Stromal cell of bone marrow (primary cell): ENCODE results near the gene TBX22.
"Not testable (repeated sequence)": the region's sequence is repeated elsewhere in the genome, so short reads cannot be mapped to it uniquely, and the experiment has no call there.

ENCODE experiments used
- DNase-seq: peaks from one replicate; pipeline ENCODE4 v3.0.0-alpha.2; 2012; ENCODE audit warnings: low read depth

TBX22 gene, protein sequence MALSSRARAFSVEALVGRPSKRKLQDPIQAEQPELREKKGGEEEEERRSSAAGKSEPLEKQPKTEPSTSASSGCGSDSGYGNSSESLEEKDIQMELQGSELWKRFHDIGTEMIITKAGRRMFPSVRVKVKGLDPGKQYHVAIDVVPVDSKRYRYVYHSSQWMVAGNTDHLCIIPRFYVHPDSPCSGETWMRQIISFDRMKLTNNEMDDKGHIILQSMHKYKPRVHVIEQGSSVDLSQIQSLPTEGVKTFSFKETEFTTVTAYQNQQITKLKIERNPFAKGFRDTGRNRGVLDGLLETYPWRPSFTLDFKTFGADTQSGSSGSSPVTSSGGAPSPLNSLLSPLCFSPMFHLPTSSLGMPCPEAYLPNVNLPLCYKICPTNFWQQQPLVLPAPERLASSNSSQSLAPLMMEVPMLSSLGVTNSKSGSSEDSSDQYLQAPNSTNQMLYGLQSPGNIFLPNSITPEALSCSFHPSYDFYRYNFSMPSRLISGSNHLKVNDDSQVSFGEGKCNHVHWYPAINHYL

DNA sequence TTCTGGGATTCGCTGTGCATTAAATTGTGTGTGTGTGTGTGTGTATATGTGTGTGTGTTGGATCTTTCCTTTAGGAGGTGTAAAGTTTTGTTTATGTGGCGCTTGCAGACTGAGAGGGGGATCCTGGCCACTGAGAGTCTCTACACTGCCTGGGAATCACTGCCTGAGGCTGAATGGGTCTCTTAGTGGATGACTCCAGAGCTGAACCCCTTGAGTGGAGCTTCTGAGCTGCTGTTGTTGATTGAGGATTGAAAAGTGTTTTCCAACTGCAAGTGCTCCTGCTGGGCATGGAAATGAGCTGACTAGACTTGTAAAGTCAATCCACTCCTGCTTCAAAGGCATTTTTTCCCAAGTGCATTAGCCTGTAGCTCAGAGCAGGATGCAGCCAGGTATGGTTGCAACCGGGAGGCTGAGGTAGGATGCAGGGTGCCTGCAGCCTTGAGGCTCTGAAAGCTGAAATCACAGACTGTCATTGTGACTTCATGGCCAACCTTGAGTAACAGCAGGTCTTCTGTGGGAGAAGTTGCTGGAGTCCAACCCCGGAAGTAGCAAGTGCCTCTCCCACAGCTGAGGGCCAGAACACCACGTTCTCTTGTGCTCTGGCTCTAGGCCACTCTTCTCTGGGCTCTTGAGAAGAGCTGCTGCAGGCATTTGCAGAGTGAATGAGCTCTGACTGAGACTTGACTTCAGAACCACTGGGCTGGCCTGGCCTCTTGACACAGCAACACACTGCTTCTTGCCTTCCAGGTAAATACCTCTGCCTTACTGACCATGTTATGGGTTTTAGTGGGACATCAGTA lies at the start of gene TBX22:
Gene TBX22, plus strand, starts transcription at position 613 of the 800 bp plus-strand sequence. CDS start 7,517 bp downstream, outside the sequence.
- no peak for DNase-seq

DNA sequence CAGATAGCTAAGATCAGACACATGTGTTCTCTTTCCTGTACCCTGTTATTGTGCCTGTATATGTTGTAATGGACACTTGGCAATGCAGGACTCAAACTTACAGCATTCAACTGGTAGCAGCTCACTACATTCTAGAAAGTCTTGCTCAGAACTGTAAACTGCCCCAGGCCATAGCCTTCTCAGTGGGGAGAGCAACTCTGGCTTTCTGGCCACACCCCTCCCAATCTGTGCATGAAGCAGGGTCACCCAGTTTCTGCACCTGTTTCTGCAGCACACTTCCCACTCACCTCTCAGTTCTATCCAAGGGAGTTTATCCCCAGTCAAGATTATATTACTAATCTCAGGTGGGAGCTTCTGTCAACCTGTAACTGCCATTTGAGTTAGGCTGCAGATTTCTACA lies 38.9 kb upstream of the TBX22 start:
- no peak for DNase-seq

DNA sequence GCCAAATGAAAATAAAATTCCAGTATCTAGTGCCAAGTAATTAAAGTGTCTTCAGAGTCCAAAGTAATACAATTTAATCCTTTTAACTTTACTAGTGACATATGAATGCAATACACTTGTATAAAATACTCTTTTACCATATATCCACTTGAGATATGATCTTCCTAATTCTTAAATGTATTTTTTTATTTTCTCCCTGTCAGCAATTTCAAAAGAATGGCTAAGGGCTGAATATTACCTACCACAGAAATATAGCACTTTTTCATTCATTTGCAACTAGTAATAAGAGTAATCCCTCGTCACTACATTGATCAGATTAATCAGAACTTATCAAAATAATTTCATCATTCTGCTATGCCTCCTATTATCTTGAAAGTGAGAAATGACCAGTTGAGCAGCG lies 10.1 kb upstream of the TBX22 start:
- no peak for DNase-seq

DNA sequence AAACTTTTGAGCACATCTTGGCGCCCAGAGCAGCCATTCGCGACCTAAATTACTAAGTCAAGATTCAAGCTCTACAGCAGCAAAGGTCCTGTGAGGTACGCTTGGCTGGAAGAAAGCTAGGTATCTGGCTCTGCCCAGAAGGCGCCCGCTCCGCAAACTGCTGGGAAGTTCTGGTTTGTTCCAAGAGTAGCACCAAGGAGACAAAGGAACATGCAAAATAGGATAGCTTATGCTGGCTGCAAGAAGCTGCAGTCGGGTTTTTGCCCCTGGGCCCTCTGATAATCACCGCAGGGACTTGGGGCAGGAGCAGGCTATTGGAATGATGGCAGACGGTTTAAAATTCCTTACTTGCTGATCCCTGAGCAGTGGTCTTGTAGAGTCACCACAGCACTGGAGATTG lies 3.0 kb upstream of the TBX22 start:
- DNase-seq: no peak

DNA sequence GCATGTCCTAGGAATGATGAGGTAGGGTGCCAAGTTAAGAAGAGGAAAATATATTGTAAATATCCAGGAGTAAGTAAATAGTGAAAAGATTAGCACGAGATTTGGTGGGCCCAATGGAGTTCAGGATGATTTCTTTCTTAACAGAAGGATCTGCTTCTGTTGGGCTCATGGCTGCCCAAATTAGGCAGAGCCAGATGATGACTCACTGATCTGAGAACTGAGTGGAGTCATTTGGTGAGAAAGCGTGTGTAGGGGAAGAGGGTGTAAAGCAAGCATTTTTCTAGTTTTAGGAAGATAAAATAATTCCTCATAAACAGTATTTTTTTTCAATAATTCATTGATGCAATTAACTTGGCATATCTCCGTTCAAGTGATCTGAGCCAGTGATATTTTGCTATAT lies 1.6 kb downstream of the TBX22 start:
- no peak for DNase-seq

DNA sequence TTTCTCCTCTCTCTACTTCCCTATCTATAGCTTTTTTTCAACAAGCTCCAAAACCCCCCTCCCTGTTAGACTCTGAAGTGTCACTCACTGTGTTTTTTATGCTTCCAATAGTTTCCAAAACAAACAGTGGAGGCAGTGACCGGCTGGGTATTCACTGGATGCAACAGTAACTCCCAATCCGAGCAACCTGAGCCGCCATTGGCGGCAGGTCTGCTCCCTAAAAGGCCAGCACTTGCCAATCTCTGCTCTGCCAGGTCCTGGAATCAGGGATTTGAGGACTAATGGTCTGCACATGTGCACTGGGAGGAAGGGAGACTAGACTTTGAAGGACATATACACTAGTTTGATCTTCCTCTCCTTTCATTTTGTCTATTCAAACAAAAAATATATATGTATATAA lies 7.1 kb downstream of the TBX22 start:
- no peak for DNase-seq

DNA sequence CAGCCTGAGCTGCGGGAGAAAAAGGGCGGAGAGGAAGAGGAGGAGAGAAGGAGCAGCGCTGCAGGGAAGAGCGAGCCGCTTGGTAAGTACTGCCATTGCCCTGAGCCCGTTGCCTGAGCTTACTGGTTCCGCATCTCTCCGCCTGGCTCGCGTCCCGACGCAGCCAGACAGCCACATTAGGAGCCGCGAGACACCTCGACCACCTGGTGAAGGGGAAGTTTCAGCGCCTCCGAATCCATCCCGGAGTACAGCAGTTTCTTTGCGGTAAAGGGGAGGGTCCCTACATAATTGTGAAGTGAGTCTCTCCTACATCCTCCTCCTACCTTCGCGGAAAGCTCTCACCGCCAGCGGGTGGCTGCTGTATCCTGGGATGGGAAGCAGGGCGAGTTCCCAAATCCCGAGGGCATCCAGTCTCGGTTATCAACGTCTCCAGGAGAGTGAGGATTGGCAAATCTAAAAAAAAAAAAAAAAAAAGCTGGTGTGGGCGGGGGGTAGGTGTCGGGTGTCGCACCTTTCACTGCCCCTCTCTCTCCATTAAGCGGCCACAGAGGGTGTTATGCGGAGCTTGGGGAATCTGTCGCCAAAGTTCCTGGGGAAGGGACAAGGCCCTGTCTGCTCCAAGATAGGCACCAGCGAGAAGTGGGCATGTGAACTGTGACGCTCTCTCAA lies 7.9 kb downstream of the TBX22 start:
- no peak for DNase-seq

DNA sequence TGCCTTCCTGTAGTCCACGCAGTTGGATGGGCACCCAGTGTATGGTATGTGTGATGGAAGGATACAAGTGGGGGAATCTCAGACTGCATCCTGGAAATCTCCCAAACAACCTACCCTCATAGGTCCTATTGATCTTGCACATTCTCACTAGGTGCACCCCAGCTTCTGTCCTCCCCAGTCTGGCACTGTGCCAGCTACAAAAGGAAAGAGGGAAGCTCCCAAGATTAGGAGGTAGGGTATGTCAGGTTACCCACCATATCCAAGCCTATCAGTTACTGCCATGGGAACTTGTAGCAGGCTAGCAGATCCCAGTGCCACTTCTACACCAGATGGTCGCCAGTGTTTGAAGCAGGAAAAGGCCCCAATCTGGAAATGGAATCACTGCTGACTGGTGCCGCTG lies 11.6 kb downstream of the TBX22 start:
- DNase-seq: no peak

DNA sequence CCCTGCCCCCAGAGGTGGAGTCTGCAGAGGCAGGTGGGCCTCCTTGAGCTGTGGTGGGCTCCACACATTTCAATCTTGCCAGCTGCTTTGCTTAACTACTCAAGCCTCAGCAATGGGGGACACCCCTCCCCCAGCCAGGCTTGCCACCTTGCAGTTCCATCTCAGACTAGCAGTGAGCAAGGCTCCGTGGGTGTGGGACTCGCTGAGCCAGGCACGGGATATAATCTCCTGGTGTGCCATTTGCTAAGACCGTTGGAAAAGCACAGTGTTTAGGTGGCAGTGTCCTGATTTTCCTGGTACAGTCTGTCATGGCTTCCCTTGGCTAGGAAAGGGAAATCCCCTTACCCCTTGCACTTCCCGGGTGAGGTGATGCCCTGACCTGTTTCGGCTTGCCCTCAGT lies 51.6 kb downstream of the TBX22 start:
- DNase-seq: not testable (repeated sequence)

DNA sequence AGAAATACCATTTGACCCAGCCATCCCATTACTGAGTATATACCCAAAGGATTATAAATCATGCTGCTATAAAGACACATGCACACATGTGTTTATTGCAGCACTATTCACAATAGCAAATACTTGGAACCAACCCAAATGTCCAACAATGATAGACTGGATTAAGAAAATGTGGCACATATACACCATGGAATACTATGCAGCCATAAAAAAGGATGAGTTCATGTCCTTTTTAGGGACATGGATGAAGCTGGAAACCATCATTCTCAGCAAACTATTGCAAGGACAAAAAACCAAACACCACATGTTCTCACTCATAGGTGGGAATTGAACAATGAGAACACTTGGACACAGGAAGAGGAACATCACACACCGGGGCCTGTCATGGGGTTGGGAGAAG lies 61.1 kb downstream of the TBX22 start:
- not testable (repeated sequence) for DNase-seq
